T1000 (cell line): ENCODE data around the gene OR5K3.
"Not testable (repeated sequence)": the region's sequence is repeated elsewhere in the genome, so short reads cannot be mapped to it uniquely, and the experiment has no call there.

Source experiments
- DNase-seq: peaks from one replicate; lab custom pipeline; 2025; ENCODE audit warnings: mixed read lengths; lab: John Stamatoyannopoulos, UW

Gene OR5K3, protein sequence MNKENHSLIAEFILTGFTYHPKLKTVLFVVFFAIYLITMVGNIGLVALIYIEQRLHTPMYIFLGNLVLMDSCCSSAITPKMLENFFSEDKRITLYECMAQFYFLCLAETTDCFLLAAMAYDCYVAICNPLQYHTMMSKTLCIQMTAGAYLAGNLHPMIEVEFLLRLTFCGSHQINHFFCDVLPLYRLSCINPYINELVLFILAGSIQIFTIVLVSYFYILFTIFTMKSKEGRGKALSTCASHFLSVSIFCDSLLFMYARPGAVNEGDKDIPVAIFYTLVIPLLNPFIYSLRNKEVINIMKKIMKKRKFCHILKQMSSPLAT

DNA sequence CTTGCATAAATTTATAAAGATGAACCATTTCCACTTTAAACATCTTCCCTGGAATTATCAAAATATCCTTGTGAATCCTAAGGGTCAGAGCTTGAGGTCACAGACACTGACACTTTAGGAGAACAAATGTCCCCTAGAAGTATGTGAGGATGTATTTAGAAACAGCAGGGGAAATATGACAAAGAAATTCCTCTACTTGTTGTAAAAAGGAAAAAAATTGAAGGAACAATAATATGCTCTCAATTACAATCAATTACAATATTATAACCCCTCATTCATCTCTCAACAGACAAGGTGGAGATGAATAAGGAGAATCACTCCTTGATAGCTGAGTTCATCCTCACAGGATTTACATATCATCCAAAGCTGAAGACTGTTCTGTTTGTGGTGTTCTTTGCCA is at the start of gene OR5K3:
OR5K3 (plus strand) TSS at position 301 of the 400 bp plus-strand sequence; CDS start at position 301, 0 bp downstream.
- DNase-seq: no peak

DNA sequence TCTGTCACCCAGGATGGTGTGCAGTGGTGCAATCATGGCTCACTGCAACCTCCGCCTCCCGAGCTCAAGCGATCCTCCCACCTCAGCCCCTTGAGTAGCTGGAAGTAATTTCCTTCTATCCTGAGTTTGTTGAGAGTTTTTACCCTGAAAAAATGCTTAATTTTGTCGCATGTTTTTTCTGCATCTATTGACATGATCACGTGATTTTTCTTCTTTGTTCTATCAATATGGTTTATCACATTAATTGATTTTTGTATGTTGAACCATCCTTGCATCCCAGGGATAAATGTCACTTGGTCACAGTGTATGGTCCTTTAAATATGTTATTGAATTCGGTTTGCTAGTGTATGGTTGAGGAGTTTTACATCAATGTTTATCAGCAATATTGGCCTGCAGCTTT is 48.7 kb upstream of the OR5K3 start:
- no peak for DNase-seq

DNA sequence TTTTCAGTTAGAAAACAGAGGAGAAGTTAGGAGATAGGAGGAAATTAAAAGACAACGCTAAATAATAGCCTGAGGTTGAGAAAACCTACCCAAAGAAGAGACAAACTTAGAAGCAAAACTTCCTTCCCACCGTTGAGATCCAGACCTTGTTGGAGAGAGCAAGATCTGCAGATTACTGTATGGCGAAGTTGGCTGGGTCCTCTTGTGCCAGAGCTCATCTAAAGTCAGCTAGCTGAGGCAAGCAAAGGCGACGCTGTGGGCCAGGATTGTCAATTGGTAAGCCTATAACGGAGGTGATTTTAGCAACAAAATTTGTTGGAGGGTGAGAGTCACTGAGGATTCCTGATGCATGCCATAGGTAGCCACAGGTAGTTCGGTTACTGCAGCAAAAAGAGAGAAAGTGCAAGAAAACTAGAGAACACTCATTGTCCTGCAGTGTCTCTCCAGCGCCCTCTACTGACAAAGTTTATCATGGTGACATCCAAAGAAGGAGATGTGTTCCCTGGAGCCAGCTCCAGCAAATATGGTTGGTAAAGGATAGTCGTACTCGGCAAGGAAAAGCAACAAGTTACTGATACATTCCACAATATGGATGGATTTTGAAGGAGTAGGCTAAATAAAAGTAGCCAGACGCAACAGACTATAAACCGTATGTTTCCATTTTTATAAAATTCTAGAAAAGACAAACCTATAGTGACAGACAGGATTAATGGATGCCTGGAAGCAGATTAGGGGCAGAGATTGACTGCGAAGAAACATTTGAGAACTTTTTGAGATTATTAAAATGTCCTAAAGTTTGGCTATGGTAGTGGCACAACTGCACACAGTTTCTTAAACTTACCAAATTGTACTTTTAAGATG is 46.6 kb upstream of the OR5K3 start:
- DNase-seq: no peak

DNA sequence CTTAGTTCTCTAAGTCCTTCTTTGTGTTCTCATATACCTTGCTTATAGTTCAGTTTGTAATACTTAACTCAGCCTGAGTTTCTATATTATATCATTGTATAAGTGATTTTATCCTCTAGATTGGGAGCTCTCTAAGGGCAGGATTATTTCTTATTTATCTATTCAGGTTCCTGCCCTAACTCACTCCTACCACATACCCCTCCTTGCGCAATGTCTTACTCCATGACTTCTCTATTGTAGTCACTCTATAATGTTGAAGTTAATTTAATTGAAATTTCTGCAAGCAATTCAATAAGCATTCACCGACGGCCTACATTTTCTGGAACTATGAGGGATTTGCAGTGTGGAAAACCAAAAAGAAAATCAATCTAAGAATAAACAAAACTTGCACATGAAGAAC is 40.4 kb upstream of the OR5K3 start:
- DNase-seq: no peak

DNA sequence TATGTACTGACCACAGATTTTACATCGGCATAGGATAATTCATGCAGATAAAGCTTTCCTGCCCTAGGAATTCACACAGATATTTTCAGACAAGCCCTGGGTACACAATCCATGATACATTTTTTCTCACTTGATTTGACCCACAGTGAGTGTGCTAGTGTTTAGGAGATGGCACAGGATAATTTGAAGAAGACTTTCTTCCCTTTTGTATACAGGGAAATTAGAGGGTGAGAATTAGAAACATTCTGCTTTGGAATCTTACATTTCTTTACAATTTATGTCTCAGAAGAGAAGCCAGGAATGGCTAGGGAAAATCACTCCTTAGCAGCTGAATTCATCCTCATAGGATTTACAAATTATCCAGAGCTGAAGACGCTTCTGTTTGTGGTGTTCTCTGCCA is 36.9 kb upstream of the OR5K3 start, which contains the start of gene OR5K4:
OR5K4 (plus strand) TSS at position 301 of the 400 bp plus-strand sequence; CDS start at position 301, 0 bp downstream.
- DNase-seq: no peak

DNA sequence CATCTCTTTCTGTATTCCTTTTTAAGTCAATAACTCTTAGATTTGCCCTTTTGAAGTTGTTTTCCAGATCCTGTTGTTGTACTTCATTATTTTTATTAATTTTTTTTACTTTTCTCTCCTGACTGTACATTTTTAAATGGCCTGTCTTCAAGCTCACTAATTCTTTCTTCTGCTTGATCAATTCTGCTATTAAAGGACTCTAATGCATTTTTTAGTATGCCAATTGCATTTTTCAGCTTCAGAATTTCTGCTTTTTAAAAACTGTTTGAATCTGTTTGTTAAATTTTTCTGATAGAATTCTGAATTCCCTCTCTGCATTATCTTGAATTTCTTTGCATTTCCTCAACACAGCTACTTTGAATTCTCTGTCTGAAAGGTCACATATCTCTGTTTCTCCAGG is 31.2 kb upstream of the OR5K3 start:
- no peak for DNase-seq

DNA sequence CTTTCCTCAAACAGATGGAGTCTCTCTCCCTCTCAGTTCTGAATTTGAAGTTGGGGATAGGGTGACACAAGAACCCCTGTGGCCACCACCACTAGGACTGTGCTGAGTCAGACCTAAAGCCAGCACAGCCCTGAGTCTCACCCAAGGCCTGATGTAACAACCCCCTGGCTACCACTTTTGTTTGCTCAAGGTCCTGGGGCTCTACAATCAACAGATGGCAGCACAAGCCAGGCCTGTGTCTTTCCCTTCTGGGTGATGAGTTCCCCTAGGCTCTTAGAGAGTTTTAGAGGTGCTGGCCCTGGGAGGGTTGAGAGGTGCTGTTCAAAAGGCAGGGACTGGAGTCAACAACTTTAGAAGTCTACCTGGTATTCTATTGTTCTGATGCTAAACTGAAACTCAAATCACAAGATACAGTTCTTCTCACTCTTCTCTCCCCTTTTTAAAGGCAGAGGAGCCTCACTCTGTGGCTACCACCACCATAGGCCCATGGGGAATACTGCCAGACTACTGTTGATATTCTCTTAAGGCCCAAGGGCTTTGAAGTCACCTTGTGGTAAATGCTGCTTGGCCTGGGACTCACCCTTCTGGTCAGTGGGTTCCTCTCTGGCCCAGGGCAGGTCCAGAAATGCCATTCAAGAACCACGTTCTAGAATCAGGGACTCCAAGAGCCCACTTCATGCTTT is 30.3 kb upstream of the OR5K3 start:
- DNase-seq: no peak

DNA sequence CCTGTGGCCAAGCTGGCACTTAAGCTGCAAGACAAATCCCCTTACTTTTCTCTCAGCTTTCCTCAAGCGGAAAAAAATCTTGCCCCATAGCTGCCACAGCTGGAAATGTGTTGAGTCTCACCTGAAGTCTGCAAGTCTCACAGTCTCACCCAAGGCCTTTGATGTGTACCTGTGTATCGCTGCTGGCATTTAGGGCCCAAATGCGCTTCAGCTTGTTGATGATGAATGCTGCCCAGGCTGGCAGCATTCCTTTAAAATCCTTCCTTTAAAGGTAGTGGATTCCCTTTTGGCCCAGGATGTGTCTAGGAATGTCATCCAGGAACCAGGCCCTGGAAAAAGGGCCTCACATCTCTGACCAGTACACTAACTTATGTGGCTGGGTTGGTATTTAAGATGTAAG is 29.8 kb upstream of the OR5K3 start:
- no peak for DNase-seq

DNA sequence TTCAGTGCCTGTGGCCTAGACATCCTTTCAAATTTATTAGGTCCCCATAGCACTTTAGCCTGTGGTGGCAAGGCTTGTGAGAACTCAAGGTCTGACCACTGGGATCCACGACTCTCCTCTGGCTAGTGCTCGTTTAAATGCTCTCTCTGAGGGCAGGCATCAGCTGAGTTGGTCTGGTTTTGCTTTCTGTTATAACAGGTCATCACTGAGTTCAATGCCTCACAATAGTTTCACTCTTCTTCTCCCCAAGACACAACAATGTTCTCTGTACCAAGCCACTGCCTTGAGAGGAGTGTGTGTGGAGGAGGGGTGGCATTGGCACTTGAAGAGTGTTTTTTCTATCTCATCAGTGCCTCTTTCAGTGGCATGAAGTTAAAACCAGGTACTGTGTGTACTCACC is 29.2 kb upstream of the OR5K3 start:
- DNase-seq: no peak

DNA sequence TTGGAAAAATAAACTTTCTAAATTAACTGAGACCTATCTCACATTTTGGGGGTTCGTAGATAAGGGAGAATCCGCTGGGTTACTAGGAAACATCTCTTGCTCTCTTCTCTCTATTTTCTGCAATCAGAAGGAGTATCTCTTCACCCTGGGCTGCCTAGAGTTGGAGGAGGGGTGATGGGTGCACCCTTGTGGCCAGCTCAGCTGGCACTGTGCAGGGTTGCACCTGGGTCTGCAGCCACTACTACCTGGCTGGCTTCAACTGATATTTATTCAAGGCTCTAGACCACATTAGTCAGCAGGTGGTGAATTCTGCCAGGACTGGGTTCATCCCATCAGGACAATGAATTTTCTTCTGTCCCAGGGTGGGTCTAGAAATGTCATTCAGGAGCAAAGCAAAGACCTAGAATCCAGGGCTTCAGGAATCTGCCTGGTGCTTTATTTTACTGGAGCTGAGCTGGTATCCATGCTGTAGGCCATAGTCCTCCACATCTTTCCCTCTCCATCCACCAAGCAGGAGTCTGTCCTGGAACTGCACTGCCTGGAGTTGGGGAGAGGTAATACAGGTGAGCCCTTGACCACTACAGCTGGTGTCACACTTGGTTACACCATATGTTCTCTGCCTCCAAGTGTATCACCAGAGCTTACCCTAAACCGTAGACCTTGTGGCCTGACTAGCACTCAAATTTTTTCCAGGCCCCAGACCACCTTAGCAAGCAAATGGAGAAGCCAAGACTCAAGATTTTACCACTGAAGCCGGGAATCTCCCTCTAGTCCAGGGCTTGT is 22.8 kb upstream of the OR5K3 start:
- no peak for DNase-seq

DNA sequence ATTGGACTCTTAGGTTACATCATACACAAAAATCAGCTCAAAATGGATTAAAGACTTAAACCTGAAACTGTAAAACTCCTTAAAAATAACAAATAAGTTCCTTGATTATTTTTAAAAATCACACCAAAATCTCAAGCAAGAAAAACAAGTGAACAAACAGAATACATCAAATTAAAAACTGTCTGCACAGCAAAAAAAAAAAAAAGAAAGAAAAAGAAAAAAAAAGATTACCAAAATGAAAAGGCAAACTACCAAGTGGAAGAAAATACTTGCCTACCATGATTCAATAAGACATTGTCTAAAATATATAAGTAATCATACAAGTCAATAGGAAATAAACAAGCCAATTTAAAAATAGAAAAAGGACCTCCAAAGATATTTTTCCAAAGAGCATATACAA is 19.3 kb upstream of the OR5K3 start:
- no peak for DNase-seq

DNA sequence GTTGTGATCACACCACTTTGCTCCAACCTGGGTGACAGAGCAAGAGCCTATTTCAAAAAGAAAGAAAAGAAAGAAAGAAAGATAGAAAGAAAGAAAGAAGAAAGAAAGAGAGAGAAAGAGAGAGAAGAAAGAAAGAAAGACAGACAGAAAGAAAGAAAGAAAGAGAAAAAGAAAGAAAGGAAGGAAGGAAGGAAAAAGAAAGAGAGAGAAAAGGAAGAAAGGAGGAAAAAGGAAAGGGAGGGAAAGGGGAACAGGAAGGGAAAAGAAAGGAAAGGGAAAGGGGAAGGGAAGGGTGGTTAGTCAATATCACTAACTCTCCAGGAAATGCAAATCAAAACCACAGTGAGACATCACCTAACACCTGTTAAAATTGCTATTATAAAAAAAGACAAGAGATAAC is 18.6 kb upstream of the OR5K3 start:
- DNase-seq: no peak

DNA sequence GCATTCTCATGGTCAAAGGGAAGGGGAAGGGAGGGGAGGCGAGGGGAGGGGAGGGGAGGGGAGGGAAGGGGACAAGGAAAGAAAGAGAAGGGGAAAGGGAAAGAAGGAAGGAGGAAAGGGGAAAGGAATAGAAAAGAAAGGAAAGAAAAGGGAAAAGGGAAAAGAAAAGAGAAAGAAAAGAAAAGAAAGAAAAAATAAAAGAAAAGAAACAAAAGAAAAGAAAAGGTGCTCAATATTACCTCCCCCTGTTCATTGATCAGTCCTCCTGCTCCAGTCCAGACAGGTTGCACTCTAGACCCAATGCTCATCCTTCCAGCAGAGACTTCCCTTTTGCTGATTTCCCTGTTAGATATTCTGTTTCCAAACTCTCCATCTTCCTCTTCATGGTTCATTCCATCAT is 18.0 kb upstream of the OR5K3 start:
- no peak for DNase-seq

DNA sequence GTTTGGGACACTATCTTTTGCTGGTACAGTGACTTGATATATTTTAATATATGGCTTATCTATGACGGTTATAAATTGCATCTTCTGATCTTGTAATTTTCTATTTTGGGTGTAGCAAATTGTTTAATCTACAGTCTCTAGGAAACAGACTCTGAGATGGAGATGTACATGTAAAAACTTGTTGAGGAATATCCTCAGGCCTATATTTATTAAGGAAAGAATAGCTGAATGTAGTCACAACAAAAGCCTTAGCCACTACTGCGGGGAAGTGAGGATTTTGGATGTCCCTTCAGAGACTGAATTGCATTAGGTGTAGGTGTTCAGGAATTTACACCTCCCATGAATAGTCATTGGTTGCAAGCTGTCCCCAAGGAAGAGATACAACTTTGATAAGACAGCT is 13.8 kb upstream of the OR5K3 start:
- DNase-seq: no peak

DNA sequence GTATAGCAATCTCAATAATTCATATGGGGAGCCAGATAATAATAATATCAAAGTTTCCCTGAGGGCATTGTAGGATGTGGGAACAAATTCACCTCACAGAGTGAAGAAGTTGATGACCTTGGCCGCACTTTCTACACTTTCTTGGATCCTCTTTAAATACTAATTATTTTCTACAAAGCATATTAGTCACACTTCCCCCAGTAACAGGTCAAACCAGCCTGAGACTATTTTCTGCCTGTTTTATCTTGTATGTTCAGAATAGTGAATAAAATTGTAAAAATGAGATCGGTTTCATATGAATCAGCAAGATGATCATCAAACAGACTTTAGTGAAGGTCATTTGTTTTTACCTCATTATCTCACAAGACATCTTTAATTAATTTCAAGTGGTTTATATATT is 2.3 kb upstream of the OR5K3 start:
- no peak for DNase-seq

DNA sequence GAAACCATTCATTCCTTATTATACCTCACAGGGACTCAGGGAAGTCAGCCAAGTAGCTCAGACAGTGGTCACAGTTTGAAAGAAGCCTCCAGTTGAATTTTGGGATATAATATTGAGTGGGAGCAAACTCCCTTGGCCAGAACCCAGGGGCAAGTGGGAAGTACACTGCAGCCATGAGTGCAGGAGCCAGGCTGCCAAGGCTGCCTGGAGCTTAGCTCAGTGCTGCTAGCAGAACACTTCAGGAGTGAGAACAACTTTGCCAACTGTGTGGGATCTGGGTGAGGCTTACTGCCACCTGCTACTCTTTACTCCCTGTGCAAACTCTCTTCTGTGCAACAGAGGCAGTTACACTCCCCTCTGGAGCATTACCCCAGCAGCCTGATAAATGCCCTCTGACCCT is 4.6 kb downstream of the OR5K3 start:
- DNase-seq: no peak

DNA sequence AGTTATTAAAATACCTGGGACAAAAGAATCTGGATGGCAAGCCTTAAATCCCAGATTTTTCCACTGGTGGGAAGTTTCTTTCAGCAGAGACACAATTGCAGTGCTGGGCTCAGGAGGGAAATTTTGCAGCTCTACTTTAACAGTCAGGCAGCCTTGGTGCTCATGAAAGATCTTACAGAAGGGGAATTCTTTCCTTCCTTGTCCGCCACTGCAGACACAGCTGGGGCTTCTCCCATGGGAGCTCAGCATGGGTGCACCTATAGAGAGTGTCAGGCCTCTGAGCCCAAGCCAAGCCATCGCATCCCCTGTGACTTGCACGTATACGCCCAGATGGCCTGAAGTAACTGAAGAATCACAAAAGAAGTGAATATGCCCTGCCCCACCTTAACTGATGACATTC is 6.0 kb downstream of the OR5K3 start:
- not testable (repeated sequence) for DNase-seq

DNA sequence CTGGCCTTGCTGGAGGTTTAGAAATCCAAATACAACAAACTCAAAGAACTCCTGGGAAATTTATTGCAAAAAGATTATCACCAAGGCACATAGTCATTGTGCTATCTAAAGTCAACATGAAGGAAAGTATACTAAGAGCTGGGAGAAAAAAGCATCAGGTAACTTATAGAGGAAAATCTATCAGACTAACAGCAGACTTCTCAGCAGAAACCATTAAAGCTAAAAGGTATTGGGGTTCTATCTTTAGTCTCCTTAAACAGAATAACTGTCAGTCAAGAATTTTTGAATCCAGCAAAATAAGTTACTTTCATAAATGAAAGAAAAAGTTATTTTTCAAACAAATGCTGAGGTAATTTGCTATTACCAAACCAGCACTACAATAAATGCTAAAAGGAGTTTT is 8.0 kb downstream of the OR5K3 start:
- DNase-seq: no peak

DNA sequence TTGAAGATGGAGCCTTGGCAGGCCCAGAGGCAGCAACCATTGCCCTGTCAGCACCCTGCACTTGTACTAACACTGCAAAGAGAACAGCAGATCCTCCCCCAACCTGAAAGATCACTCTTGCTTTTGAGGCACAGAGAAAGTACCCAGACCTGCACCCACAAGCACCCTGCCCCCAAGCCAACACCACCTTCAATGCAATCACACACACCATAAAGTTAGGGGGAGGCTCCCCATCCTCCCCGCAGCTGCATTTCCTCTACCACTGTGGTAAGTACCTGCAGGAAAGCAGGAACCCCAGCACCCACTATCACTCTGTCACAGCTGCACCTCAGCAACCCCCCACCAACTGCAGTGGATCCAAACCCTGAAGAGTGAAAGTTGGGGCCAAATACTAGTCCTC is 12.0 kb downstream of the OR5K3 start:
- no peak for DNase-seq

DNA sequence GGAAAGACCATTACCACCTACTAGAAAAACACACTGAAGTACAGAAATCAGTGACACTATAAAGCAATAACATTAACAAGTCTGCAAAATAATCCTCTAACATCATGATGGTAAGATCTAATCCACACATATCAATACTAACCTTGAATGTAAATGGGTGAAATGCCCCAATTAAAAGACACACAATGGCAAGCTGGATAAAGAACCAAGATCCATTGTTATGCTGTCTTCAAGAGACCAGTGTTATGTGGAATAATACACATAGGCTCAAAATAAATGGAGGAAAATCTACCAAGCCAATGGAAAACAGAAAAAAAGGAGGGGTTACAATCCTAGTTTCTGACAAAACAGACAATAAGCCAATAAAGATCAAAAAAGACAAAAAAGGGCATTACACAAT is 13.5 kb downstream of the OR5K3 start:
- DNase-seq: no peak

DNA sequence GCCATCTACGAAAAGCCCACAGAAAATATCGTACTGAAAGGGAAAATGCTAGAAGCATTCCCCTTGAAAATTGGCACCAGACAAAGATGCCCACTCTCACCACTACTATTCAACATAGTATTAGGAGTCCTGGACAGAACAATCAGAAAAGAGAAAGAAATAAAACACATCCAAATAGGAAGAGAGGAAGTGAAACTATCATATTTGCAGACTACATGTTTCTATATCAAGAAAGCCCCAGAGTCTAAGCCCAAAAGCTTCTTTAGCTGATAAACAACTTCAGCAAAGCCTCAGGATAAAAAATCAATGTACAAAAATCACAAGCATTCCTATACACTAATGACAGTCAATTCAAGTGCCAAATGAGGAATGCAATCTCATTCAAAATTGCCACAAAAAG is 15.6 kb downstream of the OR5K3 start:
- no peak for DNase-seq

DNA sequence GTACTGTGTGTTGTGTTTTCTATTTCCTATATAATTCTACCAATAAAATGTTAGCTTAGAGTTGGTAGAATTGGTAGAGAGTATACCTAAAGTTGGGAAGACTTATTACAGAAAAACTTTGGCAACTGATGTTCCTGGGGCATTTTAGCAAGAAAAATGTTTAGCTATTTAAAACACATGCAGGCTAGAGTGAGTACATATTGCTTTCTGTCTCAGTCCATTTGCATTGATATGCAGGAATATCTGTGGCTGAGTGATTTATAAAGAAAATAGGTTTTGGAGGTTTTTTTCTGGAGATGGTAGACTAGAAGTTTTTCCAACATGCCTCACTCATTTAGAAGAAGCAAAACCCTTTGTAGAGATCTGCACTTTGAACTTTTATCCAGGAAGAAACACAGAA is 42.1 kb downstream of the OR5K3 start:
- no peak for DNase-seq
